ENCODE data around the gene AGL. TPM values are rescaled to one million over a fixed set of nuclear protein-coding genes. Genes with fewer than 3 reads are reported as not detected.
"Not testable (repeated sequence)": the region's sequence is repeated elsewhere in the genome, so short reads cannot be mapped to it uniquely, and the experiment has no call there.

AGL gene
- total RNA-seq, 6 experiments from 2014 or later, result 5.8 to 8.2 (median 7.2) TPM

- peaks cover 14% of the 10 kb centered on the region for H3K4me1 Mint-ChIP-seq (ENCODE audit: low read depth)
- no peaks in the 10 kb centered on the region for H3K36me3 Mint-ChIP-seq (ENCODE audit: low read depth)
- H3K27ac Mint-ChIP-seq, result no peak overlapping the region
- no peak overlapping the region for H3K4me3 Mint-ChIP-seq
- H3K9me3 Mint-ChIP-seq, result no peaks in the 10 kb centered on the region
- no peak for DNase-seq
- TF ChIP-seq, protein P1, sequence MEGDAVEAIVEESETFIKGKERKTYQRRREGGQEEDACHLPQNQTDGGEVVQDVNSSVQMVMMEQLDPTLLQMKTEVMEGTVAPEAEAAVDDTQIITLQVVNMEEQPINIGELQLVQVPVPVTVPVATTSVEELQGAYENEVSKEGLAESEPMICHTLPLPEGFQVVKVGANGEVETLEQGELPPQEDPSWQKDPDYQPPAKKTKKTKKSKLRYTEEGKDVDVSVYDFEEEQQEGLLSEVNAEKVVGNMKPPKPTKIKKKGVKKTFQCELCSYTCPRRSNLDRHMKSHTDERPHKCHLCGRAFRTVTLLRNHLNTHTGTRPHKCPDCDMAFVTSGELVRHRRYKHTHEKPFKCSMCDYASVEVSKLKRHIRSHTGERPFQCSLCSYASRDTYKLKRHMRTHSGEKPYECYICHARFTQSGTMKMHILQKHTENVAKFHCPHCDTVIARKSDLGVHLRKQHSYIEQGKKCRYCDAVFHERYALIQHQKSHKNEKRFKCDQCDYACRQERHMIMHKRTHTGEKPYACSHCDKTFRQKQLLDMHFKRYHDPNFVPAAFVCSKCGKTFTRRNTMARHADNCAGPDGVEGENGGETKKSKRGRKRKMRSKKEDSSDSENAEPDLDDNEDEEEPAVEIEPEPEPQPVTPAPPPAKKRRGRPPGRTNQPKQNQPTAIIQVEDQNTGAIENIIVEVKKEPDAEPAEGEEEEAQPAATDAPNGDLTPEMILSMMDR (IDR thresholded peaks at IDR 0.05), result no peak
- H3K27me3 Mint-ChIP-seq (ENCODE audit: insufficient read depth), result no peaks in the 10 kb centered on the region
Observed at GRCh38 chr1:99957818-99958217, 107.7 kb downstream of the AGL start.

GRCh38 chr1:99959189-99959705, 109.1 kb downstream of the AGL start:
- not testable (repeated sequence) for H3K36me3 Mint-ChIP-seq (ENCODE audit: low read depth); DNase-seq; H3K27me3 Mint-ChIP-seq (ENCODE audit: insufficient read depth); H3K27ac Mint-ChIP-seq; H3K9me3 Mint-ChIP-seq; H3K4me3 Mint-ChIP-seq
- peaks cover 28% of the 10 kb centered on the region for H3K4me1 Mint-ChIP-seq (ENCODE audit: low read depth)

DNA sequence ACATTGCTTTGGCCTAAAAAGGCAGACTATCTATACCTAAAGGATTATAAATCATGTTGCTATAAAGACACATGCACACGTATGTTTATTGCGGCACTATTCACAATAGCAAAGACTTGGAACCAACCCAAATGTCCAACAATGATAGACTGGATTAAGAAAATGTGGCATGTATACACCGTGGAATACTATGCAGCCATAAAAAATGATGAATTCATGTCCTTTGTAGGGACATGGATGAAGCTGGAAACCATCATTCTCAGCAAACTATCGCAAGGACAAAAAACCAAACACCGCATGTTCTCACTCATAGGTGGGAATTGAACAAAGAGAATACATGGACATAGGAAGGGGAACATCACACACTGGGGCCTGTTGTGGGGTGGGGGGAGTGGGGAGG, 110.1 kb downstream of the AGL start:
- not testable (repeated sequence) for H3K4me3 Mint-ChIP-seq; H3K27me3 Mint-ChIP-seq (ENCODE audit: insufficient read depth); H3K9me3 Mint-ChIP-seq; H3K27ac Mint-ChIP-seq; H3K36me3 Mint-ChIP-seq (ENCODE audit: low read depth); DNase-seq
- peaks cover 28% of the 10 kb centered on the region for H3K4me1 Mint-ChIP-seq (ENCODE audit: low read depth)

- Mint-ChIP-seq H3K9me3 (no peaks in the 10 kb centered on the region), H3K27ac (peak overlapping the region; percentile 6; the same call in 1 of the 2 replicates), H3K4me3 (no peak overlapping the region), H3K4me1 (ENCODE audit: low read depth) (peaks cover 18% of the 10 kb centered on the region), H3K36me3 (ENCODE audit: low read depth) (no peaks in the 10 kb centered on the region), H3K27me3 (ENCODE audit: insufficient read depth) (no peaks in the 10 kb centered on the region)
- DNase-seq, result peak; percentile 38
- TF ChIP-seq, protein P1 (IDR thresholded peaks at IDR 0.05), result no peak
Observed at GRCh38 chr1:99963041-99963795, 113.1 kb downstream of the AGL start.

- TF ChIP-seq, protein P1 (IDR thresholded peaks at IDR 0.05), result no peak
- H3K27ac Mint-ChIP-seq, result no peak overlapping the region
- H3K36me3 Mint-ChIP-seq (ENCODE audit: low read depth), result no peaks in the 10 kb centered on the region
- H3K4me3 Mint-ChIP-seq, result no peak overlapping the region
- peaks cover 29% of the 10 kb centered on the region for H3K4me1 Mint-ChIP-seq (ENCODE audit: low read depth)
- no peaks in the 10 kb centered on the region for H3K27me3 Mint-ChIP-seq (ENCODE audit: insufficient read depth)
- no peaks in the 10 kb centered on the region for H3K9me3 Mint-ChIP-seq
- DNase-seq, result no peak
Observed at GRCh38 chr1:99964806-99965205, 114.6 kb downstream of the AGL start.

DNA sequence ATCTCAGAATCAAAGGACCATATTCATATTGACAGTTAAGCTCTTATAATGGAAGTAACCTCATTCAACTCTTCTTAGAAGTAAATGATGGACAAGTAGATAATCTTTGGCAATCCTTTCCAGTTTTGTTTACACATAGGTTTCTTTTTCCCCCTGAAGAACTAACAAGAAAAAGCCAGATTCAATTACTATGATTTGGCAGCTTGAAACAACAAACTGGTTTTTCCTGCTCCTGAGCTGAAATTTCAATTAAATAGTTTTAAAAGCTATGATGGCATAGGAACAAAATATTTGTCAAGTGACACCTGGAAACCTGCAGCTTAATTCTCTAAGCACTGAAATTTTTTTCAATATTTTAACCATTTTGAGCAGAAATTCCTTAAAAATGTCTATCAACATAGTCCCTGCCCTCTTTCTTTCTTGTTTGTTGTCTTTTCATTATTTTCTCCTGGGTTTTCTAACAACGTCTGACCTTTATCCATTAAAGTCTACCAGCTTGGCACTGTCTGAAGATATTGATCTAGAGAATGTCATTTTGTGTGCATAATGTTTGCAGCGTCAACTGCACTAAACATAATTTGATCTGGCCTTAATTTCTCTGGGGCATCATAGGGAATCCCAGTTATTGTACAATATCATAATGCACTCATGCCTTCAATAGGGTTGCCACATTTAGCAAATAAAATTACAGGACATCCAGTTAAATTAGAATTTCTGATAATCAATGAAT, 115.7 kb downstream of the AGL start:
- no peak for DNase-seq
- Mint-ChIP-seq H3K9me3 (no peaks in the 10 kb centered on the region), H3K27ac (no peak overlapping the region), H3K36me3 (ENCODE audit: low read depth) (no peaks in the 10 kb centered on the region), H3K4me1 (ENCODE audit: low read depth) (peaks cover 34% of the 10 kb centered on the region), H3K27me3 (ENCODE audit: insufficient read depth) (no peaks in the 10 kb centered on the region), H3K4me3 (no peak overlapping the region)
- TF ChIP-seq, protein P1 (IDR thresholded peaks at IDR 0.05), result no peak

Measured in HFFc6 (cell line).